NT2/D1 (cell line): ENCODE measurements around the gene ROMO1.

Experiments
- SUZ12 ChIP-seq: IDR thresholded peaks from 2 replicates; pipeline ENCODE4 v1.6.1; 2011; ENCODE audit not compliant: insufficient read length, insufficient read depth; ENCODE audit errors: extremely low read depth
- YY1 ChIP-seq: IDR thresholded peaks from 2 replicates; pipeline ENCODE4 v1.6.1; 2011; ENCODE audit not compliant: insufficient read length, insufficient read depth
- ZNF274 ChIP-seq: IDR thresholded peaks from 2 replicates; pipeline ENCODE4 v1.6.1; 2011; ENCODE audit warnings: mild to moderate bottlenecking, low read depth, low read length

GRCh38 chr20:35710884-35711587, 11.8 kb downstream of the ROMO1 start:
- no peak for TF ChIP-seq YY1
- TF ChIP-seq ZNF274: no peak
- no peak for TF ChIP-seq SUZ12
